Measurements from ENCODE around the gene PIGP.
"Not testable (repeated sequence)": the region's sequence is repeated elsewhere in the genome, so short reads cannot be mapped to it uniquely, and the experiment has no call there.

The PIGP gene

DNA sequence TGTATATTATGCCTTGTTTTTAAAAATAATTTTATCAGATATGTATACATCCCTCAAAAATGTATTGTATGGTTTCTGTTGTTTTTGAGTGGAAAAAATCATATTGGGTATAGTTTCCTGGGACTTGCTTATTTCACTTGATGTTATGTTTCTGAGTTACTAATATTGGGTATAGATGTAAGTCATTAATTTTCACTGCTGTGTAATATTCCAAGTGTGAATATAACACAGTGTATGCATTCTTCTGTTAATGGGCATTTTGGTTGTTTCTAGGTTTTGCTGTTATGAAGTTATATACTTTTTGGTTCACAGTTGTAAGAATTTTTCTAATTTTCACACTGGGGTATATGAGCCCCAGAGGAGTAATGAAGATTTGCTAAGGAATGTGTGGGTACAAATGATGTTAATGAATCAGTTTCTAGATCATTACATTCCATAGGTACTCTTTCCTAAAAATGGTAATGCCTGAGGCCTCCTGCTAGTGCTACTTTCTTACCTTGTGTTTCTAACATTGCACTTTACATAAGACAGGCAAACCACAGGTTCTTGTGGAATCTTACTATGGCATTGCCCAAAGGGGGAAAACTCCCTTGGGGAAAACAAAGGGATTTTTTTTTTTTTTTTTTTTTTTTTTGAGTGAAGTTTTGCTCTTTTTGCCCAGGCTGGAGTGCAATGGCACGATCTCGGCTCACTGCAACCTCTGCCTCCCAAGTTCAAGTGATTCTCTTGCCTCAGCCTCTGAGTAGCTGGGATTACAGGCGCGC lies 3.4 kb upstream of the PIGP start:
- no peak for DNase-seq (ENCODE audit: low read depth)

DNA sequence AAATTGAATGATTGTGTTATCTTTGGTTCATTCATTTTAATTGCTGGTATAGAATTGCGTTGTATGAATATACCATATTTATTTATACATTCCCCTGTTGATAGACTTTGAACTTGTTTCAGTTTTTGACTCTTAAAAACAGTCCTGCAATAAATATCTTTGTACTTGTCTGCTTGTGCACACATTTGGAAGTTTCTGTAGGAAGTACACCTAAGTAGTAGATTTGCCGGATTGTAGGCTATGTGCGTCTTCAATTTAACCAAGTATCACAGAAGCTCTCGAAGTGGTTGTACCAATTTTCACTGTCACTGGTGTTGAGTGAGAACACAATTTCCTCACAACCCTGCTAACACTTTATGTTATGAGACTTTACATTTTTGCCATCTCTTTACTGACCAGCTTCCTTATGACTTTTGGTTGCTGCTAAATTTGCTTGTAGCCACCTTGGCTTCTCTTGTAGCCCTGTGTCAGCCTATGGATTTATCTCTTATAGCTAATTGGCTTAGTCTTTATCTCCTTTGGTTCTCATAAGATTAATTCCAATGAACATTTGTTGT lies 2.4 kb upstream of the PIGP start:
- DNase-seq (ENCODE audit: low read depth) = no peak

DNA sequence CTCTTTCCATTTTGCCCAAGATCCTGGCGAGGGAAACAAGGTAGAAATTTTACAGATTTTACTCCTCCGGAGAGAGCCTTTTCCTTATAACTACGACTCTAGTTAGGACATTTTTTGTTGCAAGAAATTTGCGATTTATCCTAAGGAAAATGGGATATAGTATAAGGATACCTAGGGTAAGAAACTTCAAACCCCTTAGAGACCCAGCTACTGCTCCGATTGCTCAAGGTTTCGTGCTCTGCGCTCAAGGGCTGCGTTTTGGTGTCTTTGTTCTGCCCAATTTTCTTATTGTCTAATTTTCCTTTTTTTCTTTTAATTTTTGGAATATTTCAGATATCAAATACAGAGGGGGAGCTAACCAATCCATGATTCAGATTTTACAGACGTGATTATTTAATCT lies 1.7 kb upstream of the PIGP start:
- DNase-seq (ENCODE audit: low read depth) = no peak

DNA sequence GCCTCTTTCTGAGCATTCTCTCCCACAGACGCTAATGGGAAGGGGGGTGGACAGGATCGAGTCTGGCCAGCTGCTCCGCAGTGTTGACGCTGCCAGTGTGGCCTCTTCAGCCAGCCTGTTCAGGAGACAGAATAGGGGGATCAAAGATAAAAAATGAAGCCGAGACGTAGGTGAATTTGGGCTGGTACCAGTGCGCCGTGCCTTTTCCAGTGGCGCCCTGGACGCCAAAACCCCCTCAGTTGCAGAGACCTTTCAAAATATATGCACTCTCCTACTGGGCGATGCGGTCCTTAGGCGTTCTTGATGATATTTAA lies 1.3 kb upstream of the PIGP start:
- DNase-seq (ENCODE audit: low read depth) = no peak

DNA sequence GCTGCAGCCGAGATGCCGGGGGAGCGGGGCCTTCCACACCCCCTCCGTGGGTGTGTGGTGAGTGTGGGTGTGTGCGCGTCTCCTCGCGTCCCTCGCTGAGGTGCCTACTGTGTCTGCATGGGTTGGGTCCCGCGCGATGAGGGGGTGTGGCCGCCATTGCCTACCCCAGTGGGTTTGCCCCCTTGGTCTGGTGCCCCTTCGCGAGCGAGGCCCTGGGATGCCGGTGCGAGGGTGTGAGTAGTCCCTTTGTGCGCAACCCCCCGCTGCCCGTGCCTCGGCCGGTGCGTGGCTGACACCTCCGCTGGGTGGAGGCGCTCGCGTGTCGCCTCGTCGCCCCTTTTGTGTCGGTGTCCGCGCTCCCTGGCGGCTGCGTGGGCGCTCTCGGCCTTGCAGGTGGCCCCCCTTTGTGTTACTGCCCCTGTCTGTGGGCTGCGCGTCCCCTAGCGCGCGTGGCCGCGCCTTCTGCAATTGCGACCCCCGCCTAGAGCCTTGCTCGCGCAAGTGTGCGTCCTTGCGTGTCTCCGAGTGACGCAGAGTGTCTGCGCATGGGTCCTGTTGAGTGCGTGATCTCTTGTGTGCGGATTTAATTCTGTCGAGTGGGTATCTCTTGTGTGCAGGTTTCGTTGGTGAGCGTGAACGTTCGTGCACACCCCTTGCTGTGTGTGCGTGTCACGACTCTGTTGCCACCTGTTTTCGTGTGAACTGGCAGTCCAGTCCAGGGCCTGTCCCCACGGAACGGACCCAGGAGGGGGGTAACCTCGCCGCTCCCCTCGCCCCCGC lies 736 bp upstream of the PIGP start:
- DNase-seq (ENCODE audit: low read depth) = no peak

DNA sequence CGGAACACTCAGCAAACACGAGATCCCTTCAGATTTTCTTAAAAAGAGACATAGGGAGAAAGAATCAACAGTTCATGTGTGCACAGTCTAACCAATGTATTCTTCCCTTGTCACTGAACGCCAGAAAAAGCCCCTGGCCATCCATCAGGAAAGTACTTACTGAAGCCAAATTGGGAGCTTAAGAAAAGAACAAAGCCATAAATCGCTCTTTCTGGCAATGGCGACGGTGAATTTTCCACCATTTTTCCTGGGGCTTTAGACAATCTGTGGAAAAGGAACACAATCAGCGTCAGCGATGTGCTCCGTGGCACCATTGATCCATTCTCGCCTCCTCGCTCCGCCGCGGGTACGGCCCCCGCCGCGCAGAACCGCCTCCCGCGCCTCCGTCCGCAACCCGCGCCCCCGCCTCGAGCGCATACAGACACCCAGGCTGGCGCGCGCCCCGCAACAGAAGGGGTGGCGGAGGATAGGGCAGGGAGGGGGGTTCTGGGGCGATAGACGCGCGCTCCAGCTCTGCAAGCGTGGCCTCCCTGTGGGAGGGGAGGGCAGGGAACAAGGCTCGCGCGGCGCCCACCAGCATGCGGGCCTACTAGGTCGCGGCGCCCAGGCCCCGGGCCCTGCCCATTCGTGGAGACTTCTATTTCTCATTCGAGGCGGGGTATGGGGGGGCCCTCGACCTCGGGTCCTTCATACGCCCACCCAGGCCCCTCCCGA lies 440 bp downstream of the PIGP start:
- no peak for DNase-seq (ENCODE audit: low read depth)

DNA sequence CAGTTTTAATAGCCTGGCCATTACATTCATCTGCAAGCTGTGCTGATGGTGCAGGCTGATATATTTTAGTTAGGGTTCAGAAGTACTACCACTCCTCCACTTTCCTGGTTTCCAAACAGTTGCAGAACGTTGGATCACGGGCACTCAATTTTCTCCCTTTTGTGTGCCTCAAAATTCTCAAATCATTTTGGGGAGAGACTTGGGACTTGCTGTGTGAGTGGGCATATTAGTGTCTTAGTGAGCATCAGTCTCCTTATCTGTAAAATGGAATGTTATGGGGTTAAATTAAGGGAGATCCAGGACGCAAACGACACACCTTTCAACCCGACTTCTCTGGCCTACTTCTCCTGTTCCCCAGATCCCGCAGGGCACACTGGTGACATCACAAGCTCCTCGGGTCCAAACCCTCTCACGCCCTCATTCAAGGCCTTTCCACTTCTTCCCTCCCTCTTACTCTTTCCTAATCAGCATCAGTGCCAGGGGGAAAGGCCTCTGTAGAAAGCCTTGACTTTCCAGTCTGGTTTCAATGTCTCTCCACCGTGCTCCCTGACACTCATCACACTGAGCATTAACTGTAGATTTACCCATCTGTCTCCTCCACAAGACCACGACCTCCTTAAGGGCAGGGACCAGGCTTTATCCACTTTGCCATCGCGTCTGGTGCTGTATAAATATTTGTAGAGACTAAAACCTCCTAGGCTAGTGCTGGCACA lies 1.2 kb downstream of the PIGP start:
- DNase-seq (ENCODE audit: low read depth) = no peak

DNA sequence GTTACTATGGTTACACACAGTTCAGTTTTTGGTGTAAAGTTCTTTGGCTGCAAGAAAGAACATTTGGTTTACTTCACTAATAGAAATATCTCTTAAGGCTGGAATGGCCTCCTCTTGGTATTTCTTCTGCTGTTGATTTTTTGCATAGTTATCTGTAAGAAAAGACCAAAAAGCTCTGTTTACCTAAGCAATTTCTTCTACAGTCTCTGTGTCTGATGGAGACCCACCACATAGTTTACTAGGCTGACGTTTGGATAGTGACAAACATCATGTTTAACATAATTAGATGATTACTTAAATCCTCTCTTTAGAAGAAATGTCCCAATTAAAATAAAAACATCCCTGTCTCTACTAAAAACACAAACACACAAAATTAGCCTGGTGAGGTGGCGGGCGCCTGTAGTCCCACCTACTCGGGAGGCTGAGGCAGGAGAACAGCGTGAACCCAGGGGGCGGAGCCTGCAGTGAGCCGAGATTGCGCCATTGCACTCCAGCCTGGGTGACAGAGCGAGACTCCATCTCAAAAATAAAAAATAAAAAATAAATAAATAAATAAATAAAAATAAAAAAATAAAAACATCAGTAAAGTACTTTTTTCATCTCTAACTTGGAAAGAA lies 7.2 kb downstream of the PIGP start:
- no peak for DNase-seq (ENCODE audit: low read depth)

DNA sequence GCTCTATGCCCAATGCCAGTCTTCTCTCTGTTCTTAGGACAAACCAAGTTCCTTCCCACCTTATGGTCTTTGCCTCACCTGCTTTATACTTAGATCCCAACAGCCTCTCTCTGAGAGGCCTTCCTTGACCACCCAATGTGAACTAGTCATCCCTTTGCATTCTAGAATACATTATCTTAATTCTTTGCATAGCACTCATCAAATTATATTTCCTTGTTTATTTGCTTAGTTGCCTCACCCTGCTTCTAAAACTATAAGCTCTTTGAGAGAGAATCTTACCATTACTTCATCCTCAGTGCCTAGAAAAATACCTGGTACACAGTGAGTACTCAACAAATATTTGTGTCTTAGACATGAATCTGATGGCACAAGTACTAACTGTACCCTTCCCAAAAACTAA lies 8.0 kb downstream of the PIGP start:
- no peak for DNase-seq (ENCODE audit: low read depth)

DNA sequence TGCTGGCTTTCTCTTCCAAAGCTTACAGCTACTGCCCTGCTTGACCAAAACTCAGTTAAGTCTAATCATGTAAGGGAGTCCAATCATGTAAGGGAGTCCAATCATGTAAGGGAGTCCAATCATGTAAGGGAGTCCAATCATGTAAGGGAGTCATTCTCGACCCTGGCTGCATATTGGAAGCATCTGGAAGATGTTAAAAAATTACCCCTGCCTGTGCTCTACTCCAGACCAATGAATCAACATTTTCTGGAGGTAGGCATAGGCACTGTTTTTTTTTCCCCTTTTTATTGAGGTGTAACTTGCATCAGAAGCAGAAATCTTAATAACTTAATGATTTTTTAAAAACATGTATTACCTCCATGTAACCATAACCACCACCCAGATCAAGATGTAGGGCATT lies 9.4 kb downstream of the PIGP start:
- no peak for DNase-seq (ENCODE audit: low read depth)

DNA sequence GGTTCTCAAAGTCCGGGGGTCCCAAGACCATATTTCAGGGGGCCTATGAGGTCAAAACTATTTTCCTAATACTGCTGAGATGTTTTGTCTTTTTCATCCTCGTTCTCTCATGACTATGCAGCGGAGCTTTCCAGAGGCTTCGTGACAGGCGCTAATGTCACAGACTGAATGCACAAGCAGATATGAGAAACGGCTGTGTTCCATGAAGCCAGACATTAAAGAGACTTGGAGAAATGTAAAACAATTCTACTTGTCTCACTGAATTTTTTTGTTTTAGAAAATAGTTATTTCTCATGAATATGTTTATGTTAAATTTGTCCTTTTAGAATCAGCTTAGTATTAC lies 10.3 kb downstream of the PIGP start:
- DNase-seq (ENCODE audit: low read depth) = no peak

DNA sequence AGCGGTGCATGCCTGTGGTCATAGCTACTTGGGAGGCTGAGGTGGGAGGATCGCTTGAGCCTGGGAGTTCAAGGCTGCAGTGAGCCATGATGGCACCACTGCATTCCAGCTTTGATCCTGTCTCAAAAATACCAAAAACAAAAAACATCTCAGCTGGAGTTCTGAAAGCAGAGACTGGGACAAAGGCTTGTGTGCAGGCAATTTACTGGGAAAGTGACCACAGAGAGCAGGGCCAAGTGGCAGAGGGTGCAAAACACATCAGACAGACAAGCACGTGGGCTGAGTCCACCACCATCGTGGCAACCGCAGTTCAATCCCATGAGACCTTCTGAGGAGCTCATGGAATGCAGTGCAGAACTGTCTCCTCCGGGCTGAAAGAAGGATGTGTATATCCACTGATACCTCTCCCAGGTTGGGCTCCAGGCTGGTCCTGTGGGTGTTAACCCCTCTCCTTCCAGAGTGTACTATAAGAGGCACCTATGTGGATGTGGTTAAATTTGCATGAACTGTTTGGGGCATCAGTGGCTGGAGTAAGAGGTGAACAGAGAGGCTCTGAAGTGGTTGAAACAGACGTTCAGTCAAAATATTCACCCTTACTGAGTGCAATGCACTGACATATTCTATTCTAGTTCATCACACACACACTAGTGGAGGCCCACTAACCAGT lies 10.8 kb downstream of the PIGP start:
- no peak for DNase-seq (ENCODE audit: low read depth)

DNA sequence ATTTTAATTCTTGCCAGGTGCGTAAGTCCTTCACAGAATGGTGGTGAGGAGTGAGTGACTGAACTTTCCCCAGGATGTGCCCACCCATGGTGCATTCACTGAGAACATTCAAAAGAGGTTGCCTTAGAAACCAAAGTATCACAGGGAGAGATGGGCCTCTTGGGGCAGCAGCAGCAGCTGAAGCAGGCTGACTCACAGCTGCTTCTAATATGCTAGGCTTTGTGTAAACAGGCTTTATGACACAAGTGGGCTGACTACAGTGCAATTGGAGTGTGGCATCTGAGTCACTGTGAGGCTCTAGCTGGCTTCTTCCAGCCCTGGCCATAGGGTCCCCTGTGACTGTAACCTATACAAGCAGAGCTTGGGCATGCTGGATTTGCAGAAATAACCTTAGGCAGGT lies 12.6 kb downstream of the PIGP start:
- DNase-seq (ENCODE audit: low read depth) = peak; percentile 75

DNA sequence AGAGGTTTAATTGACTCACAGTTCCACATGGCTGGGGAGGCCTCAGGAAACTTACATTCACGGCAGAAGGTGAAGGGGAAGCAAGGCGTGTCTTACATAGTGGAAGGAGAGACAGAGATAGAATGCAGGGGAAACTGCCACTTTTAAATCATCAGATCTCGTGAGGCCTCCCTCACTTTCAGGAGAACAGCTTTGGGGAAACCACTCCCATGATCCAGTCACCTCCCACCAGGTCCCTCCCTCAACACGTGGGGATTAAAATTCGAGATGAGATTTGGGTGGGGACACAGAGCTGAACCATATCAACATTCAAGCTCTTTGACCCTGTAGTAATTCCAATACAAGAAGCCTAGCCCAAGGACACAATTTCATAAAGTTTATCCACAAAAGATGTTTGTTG lies 13.7 kb downstream of the PIGP start:
- DNase-seq (ENCODE audit: low read depth) = no peak

DNA sequence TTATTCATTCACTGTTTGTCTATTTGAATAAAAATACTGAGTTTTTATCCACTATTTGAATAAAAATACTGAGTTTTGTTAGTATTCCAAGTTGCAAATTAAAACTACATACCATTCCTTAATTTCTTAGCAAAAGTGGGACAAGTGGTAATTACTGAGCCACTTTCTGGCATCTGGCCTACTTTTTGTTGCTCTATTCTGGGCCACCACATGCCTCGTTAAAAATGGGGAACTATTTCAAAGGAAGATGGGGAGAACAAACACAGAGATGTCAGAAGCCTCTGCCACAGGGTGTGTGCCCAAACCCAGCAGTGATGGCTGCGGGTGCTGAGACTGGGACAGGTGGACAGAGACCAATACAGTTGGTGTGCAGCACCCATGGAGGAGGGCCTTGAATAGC lies 14.6 kb downstream of the PIGP start:
- no peak for DNase-seq (ENCODE audit: low read depth)

DNA sequence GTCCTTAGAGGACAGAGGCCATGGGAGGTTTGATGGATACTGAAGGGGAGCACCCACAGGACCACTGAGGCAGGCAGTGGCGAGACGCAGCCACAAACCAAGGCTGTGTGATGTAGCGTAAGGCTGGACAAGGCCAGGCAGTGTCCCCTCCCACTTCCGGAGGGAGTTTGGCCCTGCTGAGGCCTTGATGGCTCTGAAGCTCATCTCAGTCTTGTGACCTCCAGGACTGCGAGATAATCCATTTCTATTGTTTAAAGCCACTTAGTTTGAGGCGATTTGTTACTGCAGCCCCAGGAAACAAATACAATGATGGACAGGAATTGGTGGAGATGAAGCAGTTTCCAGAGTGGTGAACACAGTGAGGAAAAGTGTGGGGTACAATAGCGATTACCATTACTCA lies 15.3 kb downstream of the PIGP start:
- no peak for DNase-seq (ENCODE audit: low read depth)

DNA sequence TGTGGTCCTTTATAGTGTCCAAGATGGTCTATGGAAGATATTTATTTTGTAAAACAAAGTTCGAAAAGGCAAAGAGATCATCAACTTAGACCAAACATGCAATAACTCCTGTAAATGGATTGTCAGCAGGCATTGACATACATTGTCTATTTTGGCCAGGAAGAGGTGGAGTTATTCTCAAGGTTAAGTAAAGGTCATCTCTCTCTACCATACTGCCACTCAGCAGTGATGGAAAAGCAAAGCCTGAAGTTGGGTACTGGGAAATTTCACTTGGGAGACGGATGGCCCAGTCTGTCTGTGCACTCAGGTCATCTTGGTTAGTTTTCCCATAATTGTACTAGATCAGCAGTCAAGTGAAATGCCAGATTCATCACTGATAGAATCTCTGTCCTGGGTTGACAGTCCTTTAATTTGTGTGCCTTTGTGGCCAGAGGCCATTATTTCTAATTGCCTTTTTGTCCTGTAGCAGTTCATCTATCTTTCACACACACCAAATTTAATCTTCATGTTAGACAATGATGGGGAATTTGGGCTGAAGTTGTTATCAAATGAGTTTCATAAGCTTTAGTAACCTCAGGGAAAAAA lies 17.5 kb downstream of the PIGP start:
- no peak for DNase-seq (ENCODE audit: low read depth)

DNA sequence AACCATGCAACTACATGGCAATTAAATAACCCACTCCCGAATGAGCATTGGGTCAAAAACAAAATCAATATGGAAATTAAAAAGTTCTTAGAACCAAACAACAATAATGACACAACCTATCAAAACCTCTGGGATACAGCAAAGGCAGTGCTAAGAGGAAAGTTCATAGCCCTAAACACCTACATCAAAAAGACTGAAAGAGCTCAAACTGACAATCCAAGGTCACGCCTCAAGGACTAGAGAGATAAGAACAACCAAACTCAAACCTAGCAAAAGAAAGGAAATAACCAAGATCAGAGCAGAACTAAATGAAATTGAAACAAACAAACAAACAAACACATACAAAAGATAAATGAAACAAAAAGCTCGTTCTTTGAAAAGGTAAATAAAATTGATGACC lies 23.1 kb downstream of the PIGP start:
- not testable (repeated sequence) for DNase-seq (ENCODE audit: low read depth)

DNA sequence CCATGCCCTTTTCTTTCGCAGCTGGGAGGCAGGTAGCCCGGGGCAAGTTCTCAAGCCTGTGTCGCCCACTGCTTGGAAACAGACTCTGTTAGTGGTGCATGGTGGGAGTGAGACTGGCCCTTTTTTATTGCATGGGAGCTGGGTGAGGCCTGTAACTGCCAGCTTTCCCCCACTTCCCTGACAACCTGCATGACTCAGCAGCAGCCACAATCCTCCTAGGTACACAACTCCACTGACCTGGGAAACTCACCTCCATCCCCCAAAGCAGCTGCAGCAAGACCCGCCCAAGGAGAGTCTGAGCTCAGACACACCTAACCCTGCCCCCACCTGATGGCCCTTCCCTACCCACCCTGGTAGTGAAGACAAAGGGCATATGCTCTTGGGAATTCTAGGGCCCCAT lies 25.8 kb downstream of the PIGP start:
- no peak for DNase-seq (ENCODE audit: low read depth)

DNA sequence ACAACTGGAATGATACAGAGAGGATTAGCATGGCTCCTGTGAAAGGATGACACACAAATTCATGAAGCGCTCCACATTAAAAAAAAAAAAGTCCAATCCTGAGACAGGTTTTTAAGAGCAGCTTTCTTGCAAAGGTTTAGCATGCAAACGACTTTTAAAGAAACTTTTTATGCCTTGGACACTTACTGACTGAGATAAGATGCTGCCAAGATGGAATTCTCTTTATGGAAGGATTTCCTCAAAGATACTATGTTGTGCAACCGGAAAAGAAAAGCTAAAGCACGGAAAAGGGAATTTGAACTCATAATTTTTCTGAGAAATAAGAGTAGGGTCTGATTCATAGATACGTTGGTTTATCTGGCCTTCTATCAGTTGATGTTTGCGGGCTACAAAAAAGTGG lies 27.3 kb downstream of the PIGP start:
- DNase-seq (ENCODE audit: low read depth) = no peak

DNA sequence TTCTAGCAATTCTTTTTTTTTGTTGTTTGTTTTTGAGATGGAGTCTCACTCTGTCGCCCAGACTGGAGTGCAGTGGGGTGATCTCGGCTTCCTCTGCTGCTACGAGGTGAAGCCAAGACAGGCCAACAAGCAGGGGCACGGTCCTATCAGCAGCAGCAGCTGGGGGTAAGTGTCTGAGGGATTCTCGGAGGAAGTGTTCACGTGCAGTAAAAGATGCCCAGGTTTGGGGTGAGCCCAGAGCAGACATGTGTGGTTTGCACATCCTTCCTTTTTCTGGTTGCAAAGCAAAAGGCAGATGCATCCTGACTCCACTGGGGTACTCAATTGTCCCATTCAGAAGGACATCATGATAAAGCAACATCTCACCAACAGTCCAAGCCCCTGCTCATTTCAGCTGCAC lies 27.7 kb downstream of the PIGP start:
- no peak for DNase-seq (ENCODE audit: low read depth)

Data from HS-27A (cell line).